Astrocyte (in vitro differentiated cells and primary cell): ENCODE data around the gene YTHDC1.

Source experiments
- CTCF ChIP-seq: IDR thresholded peaks from 2 replicates; pipeline ENCODE4 v1.5.1; 2011; ENCODE audit warnings: low read depth, mild to moderate bottlenecking, inconsistent platforms, low read length, moderate library complexity; ENCODE audit not compliant: insufficient read depth
- EZH2 ChIP-seq: IDR thresholded peaks from 2 replicates; pipeline ENCODE4 v1.6.1; 2012; ENCODE audit warnings: mild to moderate bottlenecking, low read length, inconsistent platforms; ENCODE audit not compliant: insufficient read depth

DNA sequence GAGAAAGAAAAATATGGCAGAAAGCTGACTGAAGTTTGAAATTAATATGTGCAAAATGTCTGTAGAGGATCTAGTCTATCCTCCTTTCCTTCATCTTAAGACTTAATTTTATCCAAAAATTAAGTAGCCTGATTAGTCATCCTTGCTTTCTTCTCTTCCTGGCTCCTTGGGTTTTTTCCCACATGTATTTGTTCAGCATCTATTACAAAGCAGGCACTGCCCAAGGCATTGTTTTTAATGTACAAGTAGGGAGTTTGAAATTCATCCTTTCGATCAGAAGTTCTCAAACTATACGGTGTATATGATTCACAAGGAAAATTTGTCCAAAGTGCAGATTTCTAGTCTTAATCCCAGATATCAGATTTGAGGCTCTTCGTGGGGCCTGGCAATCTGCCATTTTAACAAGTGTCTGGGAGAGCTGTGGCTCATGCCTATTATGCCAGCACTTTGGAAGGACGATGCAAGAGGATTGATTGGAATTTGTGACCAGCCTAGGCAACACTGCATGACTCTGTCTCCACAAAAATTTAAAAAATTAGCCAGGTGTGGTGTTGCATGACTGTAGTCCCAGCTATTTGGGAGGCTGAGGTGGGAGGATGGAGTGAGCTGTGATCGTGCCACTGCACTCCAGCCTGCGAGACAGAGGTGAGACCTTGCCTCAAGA, 19.4 kb upstream of the YTHDC1 start:
- TF ChIP-seq CTCF = no peak
- no peak for TF ChIP-seq EZH2
